MCF 10A (cell line): ENCODE measurements around the gene KRTAP2-4. TPM values are rescaled to one million over a fixed set of nuclear protein-coding genes. Genes with fewer than 3 reads are reported as not detected.
"Not testable (repeated sequence)": the region's sequence is repeated elsewhere in the genome, so short reads cannot be mapped to it uniquely, and the experiment has no call there.

Experiments
- Bru-seq: library from RNA; stranded (reverse); fragments of 400-500 nt; gene quantifications from one replicate; lab custom pipeline; 2021; lab: Mats Ljungman, UMichigan
- BruChase-seq, 2 experiments: library from RNA; stranded (reverse); fragments of 400-500 nt; gene quantifications; one replicate each; lab custom pipeline; 2021; lab: Mats Ljungman, UMichigan
- BruUV-seq: library from RNA; stranded (reverse); fragments of 400-500 nt; replicated peaks from 2 replicates; lab custom pipeline; 2021; lab: Mats Ljungman, UMichigan
- CTCF ChIA-PET: fragments of 300-600 bp; sonication (Branson Sonifier 250); formaldehyde crosslinking; extraction: SDS; loops from one replicate; lab custom pipeline; 2021; ENCODE audit warnings: antibody characterized with exemption, inconsistent platforms; lab: Yijun Ruan, JAX
- POLR2A ChIA-PET: fragments of 300-600, 350-650 bp; sonication (Branson Sonifier 250); formaldehyde crosslinking; extraction: SDS; loops from one replicate; lab custom pipeline; 2020; ENCODE audit warnings: antibody characterized with exemption, inconsistent platforms; lab: Yijun Ruan, JAX
- DNase-seq: peaks from one replicate; pipeline ENCODE4 v3.0.0-alpha.2; 2018; ENCODE audit not compliant: unreplicated experiment
- H3K27ac Mint-ChIP-seq: one replicate; pipeline ENCODE4 v1.8.0; 2022; ENCODE audit warnings: mild to moderate bottlenecking, low read depth, mixed read lengths; ENCODE audit not compliant: unreplicated experiment
- H3K27me3 Mint-ChIP-seq: one replicate; pipeline ENCODE4 v1.8.0; 2022; ENCODE audit warnings: mixed read lengths; ENCODE audit not compliant: insufficient read depth, unreplicated experiment
- H3K36me3 Mint-ChIP-seq: one replicate; pipeline ENCODE4 v1.8.0; 2022; ENCODE audit warnings: mild to moderate bottlenecking, moderate library complexity, mixed read lengths; ENCODE audit not compliant: insufficient read depth, unreplicated experiment
- H3K4me1 Mint-ChIP-seq: one replicate; pipeline ENCODE4 v1.8.0; 2022; ENCODE audit warnings: mixed read lengths; ENCODE audit not compliant: insufficient read depth, unreplicated experiment
- H3K4me3 Mint-ChIP-seq: one replicate; pipeline ENCODE4 v1.8.0; 2022; ENCODE audit warnings: mild to moderate bottlenecking, moderate library complexity, mixed read lengths; ENCODE audit not compliant: unreplicated experiment
- H3K9me3 Mint-ChIP-seq: one replicate; pipeline ENCODE4 v1.8.0; 2022; ENCODE audit warnings: mixed read lengths; ENCODE audit not compliant: unreplicated experiment
- CTCF ChIP-seq: fragments of 200-600 bp; IDR thresholded peaks from one replicate; pipeline ENCODE4 v1.8.0; 2022; ENCODE audit warnings: antibody characterized with exemption, mild to moderate bottlenecking; ENCODE audit not compliant: unreplicated experiment
- intact Hi-C: fragments of 100-400 bp; cut with micrococcal nuclease; formaldehyde crosslinking; loops from 2 replicates; pipeline ENCODE4 v1.14.1; 2022
- long read RNA-seq: library from polyadenylated mRNA; stranded (forward); transcript quantifications from one replicate; pipeline ENCODE4 v2.0.0, GENCODE V29; 2022
- total RNA-seq: library from RNA; stranded (reverse); gene quantifications from 2 replicates; pipeline ENCODE4 v1.2.3, GENCODE V29; 2022

The KRTAP2-4 gene
- total RNA-seq, result not detected in 2 replicates
- Bru-seq, nascent RNA, result not detected
- BruChase-seq, experiment 1, labeled RNA remaining after a 6-hour chase, result not detected
- BruChase-seq, experiment 2, labeled RNA remaining after a 2-hour chase, result not detected
- long read RNA-seq, result 0 reads

GRCh38 chr17:41065829-41066624 lies at the start of gene KRTAP2-4:
Gene KRTAP2-4 (minus strand): TSS chr17:41065879. CDS start chr17:41065845, 34 bp downstream.
- DNase-seq, result peak; percentile 41
- intact Hi-C loops, result loop anchor here (10.0 kb wide), 1 partner anchor 151 kb away; no protein-coding TSS in a partner anchor
- Mint-ChIP-seq H3K27me3 (no peaks in the 10 kb centered on the region), H3K4me1 (peaks cover 14% of the 10 kb centered on the region), H3K4me3 (no peak within 1 kb of the TSS), H3K9me3 (no peaks in the 10 kb centered on the region), H3K27ac (no peak within 1 kb of the TSS), H3K36me3 (peaks cover 4% of the 10 kb centered on the region)
- CTCF ChIA-PET, result no interaction called here
- TF ChIP-seq CTCF, result no peak
- no TSS peak for BruUV-seq
- POLR2A ChIA-PET, result no interaction called here

GRCh38 chr17:41111151-41111885 lies 45.6 kb upstream of the KRTAP2-4 start:
- no peak overlapping the region for H3K4me3 Mint-ChIP-seq
- H3K9me3 Mint-ChIP-seq, result no peaks in the 10 kb centered on the region
- POLR2A ChIA-PET, result interaction anchor here (0.8 kb wide), 1 partner anchor 48 kb away, joined by 3 read pairs; no protein-coding TSS in a partner anchor

GRCh38 chr17:41108728-41109386 lies 43.2 kb upstream of the KRTAP2-4 start:
- H3K27me3 Mint-ChIP-seq, POLR2A ChIA-PET, BruUV-seq, DNase-seq, H3K9me3 Mint-ChIP-seq, intact Hi-C loops, H3K27ac Mint-ChIP-seq, CTCF ChIA-PET, H3K36me3 Mint-ChIP-seq, H3K4me3 Mint-ChIP-seq, H3K4me1 Mint-ChIP-seq: not testable (repeated sequence)

More at GRCh38 chr17:41111151-41111885, 45.6 kb upstream of the KRTAP2-4 start:
- CTCF ChIA-PET, result no interaction called here
- Mint-ChIP-seq H3K36me3 (no peaks in the 10 kb centered on the region), H3K4me1 (no peaks in the 10 kb centered on the region), H3K27ac (no peak overlapping the region), H3K27me3 (no peaks in the 10 kb centered on the region)
- DNase-seq, result no peak
- no TSS peak for BruUV-seq
- intact Hi-C loops, result no loop called here
- no peak for TF ChIP-seq CTCF

GRCh38 chr17:41107941-41108450 lies 42.3 kb upstream of the KRTAP2-4 start:
- no peaks in the 10 kb centered on the region for H3K27me3 Mint-ChIP-seq
- no peaks in the 10 kb centered on the region for H3K4me1 Mint-ChIP-seq
- H3K9me3 Mint-ChIP-seq, result no peaks in the 10 kb centered on the region
- DNase-seq, result no peak
- CTCF ChIA-PET, result no interaction called here
- H3K4me3 Mint-ChIP-seq, result no peak overlapping the region
- H3K36me3 Mint-ChIP-seq, result no peaks in the 10 kb centered on the region
- no peak for TF ChIP-seq CTCF
- POLR2A ChIA-PET, result no interaction called here
- H3K27ac Mint-ChIP-seq, result no peak overlapping the region
- intact Hi-C loops, result no loop called here
- no TSS peak for BruUV-seq

GRCh38 chr17:41105347-41105746 lies 39.7 kb upstream of the KRTAP2-4 start, which contains the start of gene KRTAP4-9:
Gene KRTAP4-9 (plus strand): TSS chr17:41105389. CDS start chr17:41105389, 0 bp downstream.
- H3K27ac Mint-ChIP-seq, DNase-seq, BruUV-seq, H3K9me3 Mint-ChIP-seq, H3K4me1 Mint-ChIP-seq, H3K27me3 Mint-ChIP-seq, H3K36me3 Mint-ChIP-seq, H3K4me3 Mint-ChIP-seq, POLR2A ChIA-PET, intact Hi-C loops, CTCF ChIA-PET: not testable (repeated sequence)

GRCh38 chr17:41104386-41105038 lies 38.8 kb upstream of the KRTAP2-4 start:
- not testable (repeated sequence) for DNase-seq

More at GRCh38 chr17:41104386-41105038, 38.8 kb upstream of the KRTAP2-4 start:
- CTCF ChIA-PET, BruUV-seq, H3K4me3 Mint-ChIP-seq, H3K36me3 Mint-ChIP-seq, H3K9me3 Mint-ChIP-seq, H3K27ac Mint-ChIP-seq, H3K4me1 Mint-ChIP-seq, intact Hi-C loops, POLR2A ChIA-PET, H3K27me3 Mint-ChIP-seq: not testable (repeated sequence)
